Stimulated activated CD8-positive, alpha-beta memory T cell treated with anti-CD3 and anti-CD28 coated beads, Interleukin-12 subunit alpha, Interleukin-12 subunit beta, amount 100 ng/mL, for 24 hours (primary cell): ENCODE measurements around the gene ATP5ME.
"Not testable (repeated sequence)": the region's sequence is repeated elsewhere in the genome, so short reads cannot be mapped to it uniquely, and the experiment has no call there.

Source experiments
- DNase-seq: peaks from one replicate; pipeline ENCODE4 v3.0.0-alpha.2; 2020; ENCODE audit errors: extremely low read depth

ATP5ME gene

GRCh38 chr4:674172-675035 lies at the start of gene ATP5ME, which contains the start of gene MYL5:
TSS of gene ATP5ME (minus strand) at chr4:674276. CDS start at chr4:674247, 29 bp downstream.
TSS of gene MYL5 (plus strand) at chr4:674542. CDS start at chr4:678027, 3,485 bp downstream.
- peak; percentile 93 for DNase-seq

- no peak for DNase-seq
These were observed 48.8 kb upstream of the ATP5ME start for GRCh38 chr4:722851-723360.

- DNase-seq = no peak
These were observed 48.2 kb upstream of the ATP5ME start for GRCh38 chr4:722169-722725.

- DNase-seq = no peak
These were observed 47.4 kb upstream of the ATP5ME start for GRCh38 chr4:721261-722168.

- no peak for DNase-seq
These were observed 46.2 kb upstream of the ATP5ME start for GRCh38 chr4:720111-720860.

GRCh38 chr4:718460-718859 lies 44.4 kb upstream of the ATP5ME start:
- DNase-seq = no peak

- no peak for DNase-seq
These were observed 43.7 kb upstream of the ATP5ME start for GRCh38 chr4:717601-718320.

- no peak for DNase-seq
These were observed 40.0 kb upstream of the ATP5ME start for GRCh38 chr4:714087-714486.

GRCh38 chr4:712916-713632 lies 39.0 kb upstream of the ATP5ME start:
- no peak for DNase-seq

GRCh38 chr4:712093-712492 lies 38.0 kb upstream of the ATP5ME start:
- no peak for DNase-seq

GRCh38 chr4:710916-711315 lies 36.8 kb upstream of the ATP5ME start:
- no peak for DNase-seq

- no peak for DNase-seq
These were observed 36.0 kb upstream of the ATP5ME start for GRCh38 chr4:710116-710515.

- no peak for DNase-seq
These were observed 35.3 kb upstream of the ATP5ME start for GRCh38 chr4:709348-709747.

- DNase-seq = no peak
These were observed 34.5 kb upstream of the ATP5ME start for GRCh38 chr4:708631-708933.

- DNase-seq = no peak
These were observed 34.0 kb upstream of the ATP5ME start for GRCh38 chr4:707929-708630.

GRCh38 chr4:706834-707598 lies 32.9 kb upstream of the ATP5ME start:
- no peak for DNase-seq

- not testable (repeated sequence) for DNase-seq
These were observed 32.1 kb upstream of the ATP5ME start for GRCh38 chr4:706083-706633.

- peak; percentile 88 for DNase-seq
These were observed 31.4 kb upstream of the ATP5ME start, which contains the start of gene PCGF3 for GRCh38 chr4:705278-706082. TSS of gene PCGF3 (plus strand) at chr4:705832. CDS start at chr4:733681, 27,849 bp downstream.
